Neural cell (in vitro differentiated cells): ENCODE data around the gene KLK6. TPM values are rescaled to one million over a fixed set of nuclear protein-coding genes. Genes with fewer than 3 reads are reported as not detected.

Experiments
- H2AFZ ChIP-seq: fragments of 200-600, 300-800 bp; sonication (generic), shearing (Covaris generic); 2 replicates; pipeline ENCODE4 v1.6.0; 2014; ENCODE audit warnings: low read depth, mild to moderate bottlenecking, antibody characterized with exemption, low read length, moderate library complexity
- H3F3A ChIP-seq: fragments of 200-600 bp; shearing (Covaris generic); 2 replicates; pipeline ENCODE4 v1.6.1; 2016; ENCODE audit warnings: mild to moderate bottlenecking, moderate library complexity, mixed read lengths, antibody characterized with exemption, low read length; ENCODE audit not compliant: insufficient read depth, poor library complexity, severe bottlenecking
- H3K27ac ChIP-seq: fragments of 200-600, 300-800 bp; sonication (generic), shearing (Covaris generic); 2 replicates; pipeline ENCODE4 v1.5.1; 2014; ENCODE audit warnings: mild to moderate bottlenecking, low read length, moderate library complexity
- H3K27me3 ChIP-seq: fragments of 300-800, 200-600 bp; sonication (generic), shearing (Covaris generic); 2 replicates; pipeline ENCODE4 v1.6.0; 2014; ENCODE audit warnings: mild to moderate bottlenecking, low read depth, low read length, moderate library complexity; ENCODE audit not compliant: insufficient read depth
- H3K36me3 ChIP-seq: fragments of 300-800, 200-600 bp; sonication (generic), shearing (Covaris generic); 2 replicates; pipeline ENCODE4 v1.5.1; 2014; ENCODE audit warnings: mild to moderate bottlenecking, antibody characterized with exemption, low read length, moderate library complexity; ENCODE audit not compliant: insufficient read depth
- H3K4me2 ChIP-seq: fragments of 300-800, 200-600 bp; sonication (generic), shearing (Covaris generic); 2 replicates; pipeline ENCODE4 v1.6.0; 2014; ENCODE audit warnings: mild to moderate bottlenecking, low read length
- H3K4me3 ChIP-seq: fragments of 300-800, 200-600 bp; sonication (generic), shearing (Covaris generic); 2 replicates; pipeline ENCODE4 v1.5.1; 2014; ENCODE audit warnings: mild to moderate bottlenecking, low read length, moderate library complexity
- H3K79me2 ChIP-seq: fragments of 200-600 bp; shearing (Covaris generic); replicated peaks from 2 replicates; pipeline ENCODE4 v1.6.0; 2014; ENCODE audit warnings: mild to moderate bottlenecking, low read length, moderate library complexity; ENCODE audit not compliant: insufficient read depth
- H3K9ac ChIP-seq: fragments of 300-800, 200-600 bp; sonication (generic), shearing (Covaris generic); 2 replicates; pipeline ENCODE4 v1.6.1; 2016; ENCODE audit warnings: mild to moderate bottlenecking, low read length, mixed read lengths
- H3K9me2 ChIP-seq: fragments of 200-600 bp; shearing (Covaris generic); 2 replicates; pipeline ENCODE4 v1.6.1; 2016; ENCODE audit warnings: mild to moderate bottlenecking, low read length, mixed read lengths; ENCODE audit not compliant: insufficient read depth
- H3K9me3 ChIP-seq: fragments of 200-600, 300-800 bp; sonication (generic), shearing (Covaris generic); 2 replicates; pipeline ENCODE4 v1.6.1; 2016; ENCODE audit warnings: mild to moderate bottlenecking, mixed run types, low read length, moderate library complexity, mixed read lengths
- H4K20me1 ChIP-seq: fragments of 200-600 bp; shearing (Covaris generic); 2 replicates; pipeline ENCODE4 v1.6.1; 2016; ENCODE audit warnings: mild to moderate bottlenecking, mixed run types; ENCODE audit not compliant: insufficient read depth
- CTCF ChIP-seq: fragments of 450-650 bp; IDR thresholded peaks from 2 replicates; pipeline ENCODE4 v1.5.1; 2014; ENCODE audit warnings: antibody characterized with exemption, mild to moderate bottlenecking, moderate library complexity; ENCODE audit not compliant: poor library complexity, severe bottlenecking
- EP300 ChIP-seq: fragments of 450-650 bp; conservative IDR thresholded peaks from 2 replicates; pipeline ENCODE4 v1.6.1; 2014; ENCODE audit warnings: antibody characterized with exemption, mild to moderate bottlenecking, moderate library complexity; ENCODE audit not compliant: poor library complexity, severe bottlenecking
- EZH2 ChIP-seq: fragments of 200-600, 300-800 bp; shearing (Covaris generic), sonication (generic); IDR thresholded peaks from 2 replicates; pipeline ENCODE4 v1.6.1; 2014; ENCODE audit warnings: antibody characterized with exemption, low read length, borderline replicate concordance, mild to moderate bottlenecking; ENCODE audit not compliant: insufficient read depth, poor library complexity, severe bottlenecking
- MXI1 ChIP-seq: fragments of 450-650 bp; conservative IDR thresholded peaks from 2 replicates; pipeline ENCODE4 v1.6.1; 2014; ENCODE audit warnings: antibody characterized with exemption, mild to moderate bottlenecking; ENCODE audit not compliant: poor library complexity, severe bottlenecking
- POLR2AphosphoS5 ChIP-seq: IDR thresholded peaks from 2 replicates; pipeline ENCODE4 v1.6.1; 2012
- RAD21 ChIP-seq: fragments of 450-650 bp; conservative IDR thresholded peaks from 2 replicates; pipeline ENCODE4 v1.6.1; 2014; ENCODE audit warnings: antibody characterized with exemption, mild to moderate bottlenecking, moderate library complexity
- SMC3 ChIP-seq: fragments of 450-650 bp; conservative IDR thresholded peaks from 2 replicates; pipeline ENCODE4 v1.6.1; 2014; ENCODE audit warnings: antibody characterized with exemption, mild to moderate bottlenecking, moderate library complexity; ENCODE audit not compliant: poor library complexity
- TAF1 ChIP-seq: IDR thresholded peaks from 2 replicates; pipeline ENCODE4 v1.6.1; 2012; ENCODE audit warnings: low read depth
- polyA plus RNA-seq: library from polyadenylated mRNA; depleted of rRNA; stranded (reverse); fragments of >200 nt; gene quantifications from 2 replicates; pipeline ENCODE4 v1.2.3, GENCODE V29; 2014
- TF ChIP-seq, protein P1 (sequence below): IDR thresholded peaks from 2 replicates; pipeline ENCODE4 v1.6.1; 2012; ENCODE audit warnings: borderline replicate concordance

The KLK6 gene
- polyA plus RNA-seq, 1 donor from 2014 or later: not detected

GRCh38 chr19:50981587-50982146, 12.3 kb upstream of the KLK6 start:
- no peak overlapping the region for H3K9ac ChIP-seq
- no peaks in the 10 kb centered on the region for H3K27me3 ChIP-seq
- no peak overlapping the region for H3K4me3 ChIP-seq
- no peak overlapping the region for H3K27ac ChIP-seq
- H3K79me2 ChIP-seq: no peaks in the 10 kb centered on the region
- H3F3A ChIP-seq: no peaks in the 10 kb centered on the region
- H3K9me3 ChIP-seq: no peaks in the 10 kb centered on the region
- H3K9me2 ChIP-seq: no peaks in the 10 kb centered on the region
- no peak for TF ChIP-seq TAF1
- TF ChIP-seq SMC3: no peak
- TF ChIP-seq POLR2AphosphoS5: no peak
- no peak for TF ChIP-seq EP300
- no peak for TF ChIP-seq RAD21
- no peak for TF ChIP-seq EZH2
- TF ChIP-seq, protein P1, sequence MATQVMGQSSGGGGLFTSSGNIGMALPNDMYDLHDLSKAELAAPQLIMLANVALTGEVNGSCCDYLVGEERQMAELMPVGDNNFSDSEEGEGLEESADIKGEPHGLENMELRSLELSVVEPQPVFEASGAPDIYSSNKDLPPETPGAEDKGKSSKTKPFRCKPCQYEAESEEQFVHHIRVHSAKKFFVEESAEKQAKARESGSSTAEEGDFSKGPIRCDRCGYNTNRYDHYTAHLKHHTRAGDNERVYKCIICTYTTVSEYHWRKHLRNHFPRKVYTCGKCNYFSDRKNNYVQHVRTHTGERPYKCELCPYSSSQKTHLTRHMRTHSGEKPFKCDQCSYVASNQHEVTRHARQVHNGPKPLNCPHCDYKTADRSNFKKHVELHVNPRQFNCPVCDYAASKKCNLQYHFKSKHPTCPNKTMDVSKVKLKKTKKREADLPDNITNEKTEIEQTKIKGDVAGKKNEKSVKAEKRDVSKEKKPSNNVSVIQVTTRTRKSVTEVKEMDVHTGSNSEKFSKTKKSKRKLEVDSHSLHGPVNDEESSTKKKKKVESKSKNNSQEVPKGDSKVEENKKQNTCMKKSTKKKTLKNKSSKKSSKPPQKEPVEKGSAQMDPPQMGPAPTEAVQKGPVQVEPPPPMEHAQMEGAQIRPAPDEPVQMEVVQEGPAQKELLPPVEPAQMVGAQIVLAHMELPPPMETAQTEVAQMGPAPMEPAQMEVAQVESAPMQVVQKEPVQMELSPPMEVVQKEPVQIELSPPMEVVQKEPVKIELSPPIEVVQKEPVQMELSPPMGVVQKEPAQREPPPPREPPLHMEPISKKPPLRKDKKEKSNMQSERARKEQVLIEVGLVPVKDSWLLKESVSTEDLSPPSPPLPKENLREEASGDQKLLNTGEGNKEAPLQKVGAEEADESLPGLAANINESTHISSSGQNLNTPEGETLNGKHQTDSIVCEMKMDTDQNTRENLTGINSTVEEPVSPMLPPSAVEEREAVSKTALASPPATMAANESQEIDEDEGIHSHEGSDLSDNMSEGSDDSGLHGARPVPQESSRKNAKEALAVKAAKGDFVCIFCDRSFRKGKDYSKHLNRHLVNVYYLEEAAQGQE: no peak
- TF ChIP-seq MXI1: no peak
- no peak for TF ChIP-seq CTCF
- H3K4me2 ChIP-seq: no peak overlapping the region
- H3K36me3 ChIP-seq: no peaks in the 10 kb centered on the region
- H4K20me1 ChIP-seq: no peaks in the 10 kb centered on the region
- H2AFZ ChIP-seq: no peak overlapping the region

- H3K27me3 ChIP-seq: no peaks in the 10 kb centered on the region
- H4K20me1 ChIP-seq: no peaks in the 10 kb centered on the region
- H3K9me2 ChIP-seq: no peaks in the 10 kb centered on the region
- no peaks in the 10 kb centered on the region for H3K9me3 ChIP-seq
- H3K4me3 ChIP-seq: no peak overlapping the region
- H3K27ac ChIP-seq: no peak overlapping the region
- TF ChIP-seq POLR2AphosphoS5: no peak
- TF ChIP-seq MXI1: no peak
- no peak for TF ChIP-seq SMC3
- no peak for TF ChIP-seq RAD21
- TF ChIP-seq CTCF: no peak
- no peak for TF ChIP-seq EP300
- TF ChIP-seq, protein P1: no peak
- no peak for TF ChIP-seq TAF1
- TF ChIP-seq EZH2: no peak
- no peak overlapping the region for H3K9ac ChIP-seq
- no peaks in the 10 kb centered on the region for H3K36me3 ChIP-seq
- no peaks in the 10 kb centered on the region for H3K79me2 ChIP-seq
- no peak overlapping the region for H3K4me2 ChIP-seq
- no peak overlapping the region for H2AFZ ChIP-seq
- H3F3A ChIP-seq: no peaks in the 10 kb centered on the region
Observed at GRCh38 chr19:50980208-50980607, 10.8 kb upstream of the KLK6 start.
